Trophoblast cell (in vitro differentiated cells and primary cell): ENCODE measurements around the gene CASZ1.

Experiments
- DNase-seq, 2 donors: peaks; one replicate each; pipeline ENCODE4 v3.0.0-alpha.2; 2016
- H2AFZ ChIP-seq: 2 replicates; pipeline ENCODE4 v1.6.1; 2013; ENCODE audit warnings: low read length, moderate library complexity, mild to moderate bottlenecking; ENCODE audit not compliant: insufficient read depth, poor library complexity
- H2AK5ac ChIP-seq: 2 replicates; pipeline ENCODE4 v1.6.1; 2013; ENCODE audit warnings: mild to moderate bottlenecking, low read length
- H2BK120ac ChIP-seq: 2 replicates; pipeline ENCODE4 v1.6.1; 2013; ENCODE audit warnings: low read length, mild to moderate bottlenecking, moderate library complexity; ENCODE audit not compliant: insufficient read depth, poor library complexity
- H2BK12ac ChIP-seq: 2 replicates; pipeline ENCODE4 v1.6.1; 2013; ENCODE audit warnings: mild to moderate bottlenecking, low read length, moderate library complexity
- H2BK5ac ChIP-seq: 2 replicates; pipeline ENCODE4 v1.6.1; 2013; ENCODE audit warnings: low read length, low read depth, moderate library complexity, mild to moderate bottlenecking; ENCODE audit not compliant: poor library complexity
- H3K14ac ChIP-seq: 2 replicates; pipeline ENCODE4 v1.6.1; 2013; ENCODE audit warnings: mild to moderate bottlenecking, low read length
- H3K18ac ChIP-seq: 2 replicates; pipeline ENCODE4 v1.6.1; 2013; ENCODE audit warnings: mild to moderate bottlenecking, low read length
- H3K23ac ChIP-seq: 2 replicates; pipeline ENCODE4 v1.6.1; 2013; ENCODE audit warnings: low read length
- H3K27ac ChIP-seq: 2 replicates; pipeline ENCODE4 v1.5.1; 2013; ENCODE audit warnings: low read depth, mild to moderate bottlenecking, inconsistent platforms, low read length, moderate library complexity
- H3K27me3 ChIP-seq: 2 replicates; pipeline ENCODE4 v1.6.1; 2013; ENCODE audit warnings: inconsistent platforms, mild to moderate bottlenecking, low read length, moderate library complexity; ENCODE audit not compliant: insufficient read depth
- H3K36me3 ChIP-seq, 2 experiments: 1 replicate in 1 of 2; 2 replicates in 1 of 2; pipeline ENCODE4 v1.6.1; 2013; ENCODE audit warnings: low read length in 2 of 2, mild to moderate bottlenecking in 2 of 2, moderate library complexity in 1 of 2; ENCODE audit not compliant: insufficient read depth in 2 of 2, control insufficient read depth in 1 of 2
- H3K4ac ChIP-seq: 2 replicates; pipeline ENCODE4 v1.6.1; 2013; ENCODE audit warnings: low read depth, mild to moderate bottlenecking, low read length, moderate library complexity
- H3K4me1 ChIP-seq, 2 experiments: 1 replicate in 1 of 2; 2 replicates in 1 of 2; pipeline ENCODE4 v1.6.1; 2013; ENCODE audit warnings: low read length in 2 of 2, mild to moderate bottlenecking in 2 of 2, moderate library complexity in 1 of 2; ENCODE audit not compliant: insufficient read depth in 2 of 2, control insufficient read depth in 1 of 2
- H3K4me2 ChIP-seq: 2 replicates; pipeline ENCODE4 v1.6.1; 2013; ENCODE audit warnings: inconsistent platforms, mild to moderate bottlenecking, low read length, moderate library complexity
- H3K4me3 ChIP-seq: 2 replicates; pipeline ENCODE4 v1.5.1; 2013; ENCODE audit warnings: mild to moderate bottlenecking, low read depth, low read length, inconsistent platforms
- H3K79me1 ChIP-seq: one replicate; pipeline ENCODE4 v1.6.1; 2013; ENCODE audit warnings: low read length
- H3K79me2 ChIP-seq: 2 replicates; pipeline ENCODE4 v1.6.1; 2013; ENCODE audit warnings: low read length, mild to moderate bottlenecking; ENCODE audit not compliant: control insufficient read depth, insufficient read depth, poor library complexity
- H3K9ac ChIP-seq: 2 replicates; pipeline ENCODE4 v1.6.1; 2013; ENCODE audit warnings: mild to moderate bottlenecking, low read length
- H3K9me3 ChIP-seq: 2 replicates; pipeline ENCODE4 v1.6.1; 2013; ENCODE audit warnings: low read depth, mild to moderate bottlenecking, control low read depth, inconsistent platforms, low read length; ENCODE audit not compliant: insufficient read depth
- H4K12ac ChIP-seq: 2 replicates; pipeline ENCODE4 v1.6.1; 2013; ENCODE audit warnings: low read depth, mild to moderate bottlenecking, low read length, moderate library complexity
- H4K8ac ChIP-seq: 2 replicates; pipeline ENCODE4 v1.6.1; 2013; ENCODE audit warnings: low read depth, mild to moderate bottlenecking, low read length, moderate library complexity
- H4K91ac ChIP-seq: one replicate; pipeline ENCODE4 v1.6.1; 2013; ENCODE audit warnings: low read depth, mild to moderate bottlenecking, low read length, moderate library complexity
- WGBS: extraction: QIAGEN DNeasy Blood & Tissue Kit; methylation state at CpG from one replicate; pipeline ENCODE4 v1.1.7; 2013; ENCODE audit warnings: missing lambda C conversion rate; ENCODE audit not compliant: insufficient read length, insufficient coverage; ENCODE audit errors: extremely low coverage; 5-methylcytosine and 5-hydroxymethylcytosine counted together

Gene CASZ1

DNA sequence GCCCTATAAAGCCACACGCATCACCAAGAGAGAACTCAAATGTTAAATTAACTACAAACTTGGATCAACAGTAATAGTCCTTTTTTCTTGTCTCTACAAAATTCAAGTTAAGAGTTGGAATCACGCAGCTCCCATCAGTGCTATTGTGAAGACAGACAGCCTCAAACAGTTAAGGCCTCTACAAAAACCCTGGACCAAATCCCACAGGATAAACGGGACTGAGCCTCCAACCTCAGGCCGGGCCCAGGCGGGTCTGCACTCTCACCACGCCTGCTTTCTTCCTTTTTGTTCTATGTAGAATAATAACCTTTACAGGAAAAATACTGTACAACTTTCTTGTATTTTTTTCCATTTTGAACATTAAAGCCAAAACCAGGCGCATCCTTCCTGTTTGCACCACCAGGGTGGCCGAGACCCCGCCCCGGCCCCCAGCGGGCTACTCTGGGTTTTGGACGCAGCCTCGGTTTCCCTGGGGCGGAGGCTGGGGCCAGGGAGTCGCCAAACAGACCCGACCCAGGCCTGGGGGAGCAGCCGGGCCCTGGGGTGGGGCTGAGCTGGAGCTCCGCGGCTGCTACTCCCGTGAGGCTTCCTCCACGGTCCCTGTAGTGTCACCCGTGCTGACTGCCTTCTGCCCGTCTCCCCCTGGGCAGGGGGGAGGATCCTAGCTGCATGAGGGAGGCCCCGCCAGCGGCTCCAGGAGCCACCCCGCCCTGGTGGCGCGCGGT is 158.4 kb downstream of the CASZ1 start:
- no peak overlapping the region for H3K18ac ChIP-seq
- no peak overlapping the region for H2BK5ac ChIP-seq
- peaks cover 6% of the 10 kb centered on the region for H3K9me3 ChIP-seq
- no peak overlapping the region for H3K23ac ChIP-seq
- H2BK120ac ChIP-seq, result no peak overlapping the region
- H3K27ac ChIP-seq, result no peak overlapping the region
- WGBS, result no CpG with 5 or more reads among the region's 29 CpGs
- H3K14ac ChIP-seq, result no peak overlapping the region
- H2AK5ac ChIP-seq, result no peak overlapping the region
- no peak overlapping the region for H3K4me3 ChIP-seq
- no peaks in the 10 kb centered on the region for H3K79me1 ChIP-seq
- H4K8ac ChIP-seq, result no peak overlapping the region
- H2BK12ac ChIP-seq, result no peak overlapping the region
- H3K9ac ChIP-seq, result no peak overlapping the region
- peak overlapping the region; percentile 64 for H3K4me2 ChIP-seq
- no peak overlapping the region for H4K12ac ChIP-seq
- H2AFZ ChIP-seq, result no peak overlapping the region
- H4K91ac ChIP-seq, result no peak overlapping the region
- H3K36me3 ChIP-seq, result peaks cover 3 to 4% of the 10 kb centered on the region in 2 experiments
- no peaks in the 10 kb centered on the region for H3K79me2 ChIP-seq
- peaks cover 26% of the 10 kb centered on the region for H3K27me3 ChIP-seq
- peaks cover 0 to 5% of the 10 kb centered on the region in 2 experiments for H3K4me1 ChIP-seq
- no peak overlapping the region for H3K4ac ChIP-seq
- no peak for DNase-seq

- Histone ChIP-seq H4K91ac (no peak overlapping the region), H3K27ac (no peak overlapping the region), H3K9ac (no peak overlapping the region), H2AFZ (no peak overlapping the region), H3K9me3 (peaks cover 6% of the 10 kb centered on the region), H2BK120ac (no peak overlapping the region), H3K4me2 (no peak overlapping the region), H2BK12ac (no peak overlapping the region), H4K12ac (no peak overlapping the region), H3K79me1 (no peaks in the 10 kb centered on the region), H3K4ac (no peak overlapping the region), H3K4me3 (no peak overlapping the region), H2BK5ac (no peak overlapping the region), H3K79me2 (no peaks in the 10 kb centered on the region), H3K18ac (no peak overlapping the region), H3K27me3 (peaks cover 26% of the 10 kb centered on the region), H2AK5ac (no peak overlapping the region), H3K36me3 (peaks cover 3 to 4% of the 10 kb centered on the region in 2 experiments), H4K8ac (no peak overlapping the region), H3K4me1 (peaks cover 0 to 5% of the 10 kb centered on the region in 2 experiments), H3K14ac (no peak overlapping the region), H3K23ac (no peak overlapping the region)
- no peak for DNase-seq
- no CpG with 5 or more reads among the region's 9 CpGs for WGBS
Measured at GRCh38 chr1:10637400-10637799, 159.0 kb downstream of the CASZ1 start.

GRCh38 chr1:10635992-10636391 is 160.5 kb downstream of the CASZ1 start:
- Histone ChIP-seq H4K8ac (no peak overlapping the region), H3K27ac (no peak overlapping the region), H3K4ac (no peak overlapping the region), H3K4me2 (no peak overlapping the region), H3K9me3 (peaks cover 6% of the 10 kb centered on the region), H3K18ac (no peak overlapping the region), H3K14ac (no peak overlapping the region), H4K91ac (no peak overlapping the region), H2BK5ac (no peak overlapping the region), H2BK120ac (no peak overlapping the region), H3K23ac (no peak overlapping the region), H3K4me3 (no peak overlapping the region), H3K27me3 (peaks cover 26% of the 10 kb centered on the region), H3K9ac (no peak overlapping the region), H3K79me2 (no peaks in the 10 kb centered on the region), H4K12ac (no peak overlapping the region), H3K79me1 (no peaks in the 10 kb centered on the region), H2AFZ (no peak overlapping the region), H2BK12ac (no peak overlapping the region), H3K4me1 (peaks cover 0 to 5% of the 10 kb centered on the region in 2 experiments), H2AK5ac (no peak overlapping the region), H3K36me3 (peaks cover 3 to 4% of the 10 kb centered on the region in 2 experiments)
- no peak for DNase-seq
- WGBS, result no CpG with 5 or more reads among the region's 18 CpGs

GRCh38 chr1:10635085-10635896 is 161.2 kb downstream of the CASZ1 start:
- Histone ChIP-seq H3K27me3 (peaks cover 26% of the 10 kb centered on the region), H3K4ac (no peak overlapping the region), H4K12ac (no peak overlapping the region), H3K18ac (no peak overlapping the region), H3K9ac (no peak overlapping the region), H2BK120ac (no peak overlapping the region), H3K9me3 (peaks cover 6% of the 10 kb centered on the region), H4K8ac (no peak overlapping the region), H2AK5ac (no peak overlapping the region), H2BK12ac (no peak overlapping the region), H4K91ac (no peak overlapping the region), H3K14ac (no peak overlapping the region), H3K79me2 (no peaks in the 10 kb centered on the region), H3K4me1 (peaks cover 0 to 5% of the 10 kb centered on the region in 2 experiments), H3K27ac (no peak overlapping the region), H3K4me2 (no peak overlapping the region), H2AFZ (no peak overlapping the region), H3K4me3 (no peak overlapping the region), H3K23ac (no peak overlapping the region), H3K79me1 (no peaks in the 10 kb centered on the region), H2BK5ac (no peak overlapping the region), H3K36me3 (peaks cover 4 to 5% of the 10 kb centered on the region in 2 experiments)
- peak; percentile 18 to 50 for DNase-seq
- no CpG with 5 or more reads among the region's 23 CpGs for WGBS
